LNCAP (cell line): Measurements from ENCODE around the gene AGPAT4.

Source experiments
- TF ChIP-seq, protein P1 (sequence below): fragments of 450-650 bp; IDR thresholded peaks from 2 replicates; pipeline ENCODE4 v1.5.1; 2017; ENCODE audit warnings: mild to moderate bottlenecking

Gene AGPAT4

DNA sequence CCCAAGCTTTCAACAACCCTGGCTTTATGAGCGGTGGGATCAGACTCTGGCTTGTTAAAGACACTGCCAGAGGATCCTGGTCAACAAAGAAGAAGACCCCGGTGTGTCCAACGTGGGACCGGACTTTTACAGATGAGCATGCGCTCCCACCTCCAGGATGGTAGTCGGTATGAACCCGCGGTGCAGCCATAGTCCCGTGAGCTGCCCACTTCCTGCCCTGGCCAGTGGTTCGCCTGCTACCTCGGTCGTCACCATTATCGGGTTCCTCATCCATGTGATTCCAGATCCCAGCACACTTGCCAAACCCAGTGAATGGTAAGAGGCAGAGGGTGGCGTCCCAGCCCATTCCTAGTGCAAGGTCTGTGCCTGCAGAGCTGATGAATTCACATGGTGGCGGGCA, 112.7 kb downstream of the AGPAT4 start:
- TF ChIP-seq, protein P1, sequence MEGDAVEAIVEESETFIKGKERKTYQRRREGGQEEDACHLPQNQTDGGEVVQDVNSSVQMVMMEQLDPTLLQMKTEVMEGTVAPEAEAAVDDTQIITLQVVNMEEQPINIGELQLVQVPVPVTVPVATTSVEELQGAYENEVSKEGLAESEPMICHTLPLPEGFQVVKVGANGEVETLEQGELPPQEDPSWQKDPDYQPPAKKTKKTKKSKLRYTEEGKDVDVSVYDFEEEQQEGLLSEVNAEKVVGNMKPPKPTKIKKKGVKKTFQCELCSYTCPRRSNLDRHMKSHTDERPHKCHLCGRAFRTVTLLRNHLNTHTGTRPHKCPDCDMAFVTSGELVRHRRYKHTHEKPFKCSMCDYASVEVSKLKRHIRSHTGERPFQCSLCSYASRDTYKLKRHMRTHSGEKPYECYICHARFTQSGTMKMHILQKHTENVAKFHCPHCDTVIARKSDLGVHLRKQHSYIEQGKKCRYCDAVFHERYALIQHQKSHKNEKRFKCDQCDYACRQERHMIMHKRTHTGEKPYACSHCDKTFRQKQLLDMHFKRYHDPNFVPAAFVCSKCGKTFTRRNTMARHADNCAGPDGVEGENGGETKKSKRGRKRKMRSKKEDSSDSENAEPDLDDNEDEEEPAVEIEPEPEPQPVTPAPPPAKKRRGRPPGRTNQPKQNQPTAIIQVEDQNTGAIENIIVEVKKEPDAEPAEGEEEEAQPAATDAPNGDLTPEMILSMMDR = no peak

DNA sequence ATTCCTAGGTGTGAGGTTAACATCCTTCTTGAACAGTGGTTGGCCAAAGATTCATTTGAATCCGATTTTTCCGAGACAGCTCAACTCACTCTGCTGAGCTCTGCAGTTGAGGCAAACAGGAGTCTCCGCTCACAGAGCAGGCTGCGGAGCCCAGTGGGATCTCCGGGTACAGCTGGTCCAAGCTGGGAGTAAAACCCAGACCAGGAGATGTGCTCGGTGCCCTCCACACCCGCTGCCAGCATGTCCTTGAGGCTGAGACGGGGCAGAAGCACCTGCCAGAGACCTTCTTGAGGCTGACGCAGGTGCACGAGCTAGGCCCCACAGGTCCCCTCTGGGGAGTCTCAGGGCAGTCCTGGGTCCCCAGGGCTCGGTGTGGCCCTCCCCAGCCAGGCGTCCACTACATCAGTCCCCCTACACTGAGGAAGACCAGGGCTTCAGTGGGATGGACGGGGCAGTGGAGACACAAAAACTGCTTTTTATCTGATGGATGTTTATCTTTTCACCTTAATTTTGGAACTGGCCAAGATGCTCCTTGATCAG, 119.0 kb downstream of the AGPAT4 start:
- TF ChIP-seq, protein P1 = no peak

DNA sequence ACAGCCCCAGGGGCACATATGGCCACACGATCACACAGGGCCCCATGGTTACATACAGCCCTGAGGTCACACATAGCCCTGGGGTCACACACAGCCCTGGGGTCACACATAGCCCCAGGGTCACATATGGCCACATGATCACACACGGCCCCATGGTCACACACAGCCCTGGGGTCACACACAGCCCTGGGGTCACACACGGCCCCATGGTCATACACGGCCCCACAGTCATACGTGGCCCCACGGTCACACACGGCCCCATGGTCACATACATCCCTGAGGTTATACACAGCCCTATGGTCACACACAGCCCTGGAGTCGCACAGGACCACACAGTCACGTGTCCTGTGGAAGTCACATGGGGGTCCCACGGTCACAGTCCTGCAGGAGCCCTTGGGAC, 120.1 kb downstream of the AGPAT4 start:
- TF ChIP-seq, protein P1 = no peak

DNA sequence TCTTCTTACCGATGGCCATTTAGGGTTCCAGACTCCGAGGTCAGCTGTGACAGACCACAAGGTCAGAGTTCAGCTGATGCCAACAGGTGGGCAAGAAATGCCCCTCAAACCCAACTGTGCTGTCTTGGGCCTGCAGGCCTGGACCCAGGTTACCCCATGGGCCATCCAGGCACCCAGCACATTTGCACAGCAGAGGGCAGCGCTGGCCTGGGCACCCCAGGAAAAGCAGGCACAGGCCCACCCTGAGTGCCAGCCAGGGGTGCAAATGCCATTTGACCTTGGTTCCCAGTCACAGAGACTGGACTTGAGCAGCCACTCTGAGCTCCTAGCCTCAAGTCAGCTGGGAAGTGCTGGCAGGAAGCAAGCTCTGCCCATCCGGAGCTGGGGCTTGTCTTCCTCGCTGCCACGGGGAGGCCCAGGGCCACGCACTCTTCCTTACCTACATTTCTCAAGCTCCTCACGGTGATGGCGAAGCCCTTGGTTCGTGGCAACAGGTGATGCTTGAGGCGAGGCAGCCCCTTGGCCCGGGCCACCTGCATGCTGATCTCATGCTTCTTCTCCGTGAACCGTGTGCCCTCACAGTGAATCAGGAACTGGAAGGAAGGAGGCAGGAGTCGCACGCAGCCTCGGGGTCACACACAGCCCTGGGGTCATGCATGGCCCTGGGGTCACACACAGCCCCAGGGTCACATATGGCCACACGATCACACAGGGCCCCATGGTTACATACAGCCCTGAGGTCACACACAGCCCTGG, 120.8 kb downstream of the AGPAT4 start:
- TF ChIP-seq, protein P1 = peak; percentile 59

DNA sequence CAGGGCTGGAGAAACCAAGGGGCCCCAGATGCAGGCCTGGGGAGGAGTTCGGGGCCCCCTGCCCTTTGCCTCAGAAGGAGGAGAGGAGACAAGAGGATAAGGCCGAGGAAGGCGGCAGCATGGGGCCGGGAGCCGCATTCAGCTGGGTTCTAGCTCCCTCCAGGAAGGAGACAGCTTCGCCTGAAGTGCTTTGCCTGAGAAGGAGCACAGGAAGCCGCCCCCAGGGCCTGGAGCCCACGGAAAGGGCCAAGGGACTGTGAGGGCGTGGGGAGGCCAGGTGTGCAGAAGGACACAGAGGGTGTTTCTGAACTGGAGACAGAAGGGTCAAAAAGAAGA, 121.4 kb downstream of the AGPAT4 start:
- TF ChIP-seq, protein P1 = no peak

DNA sequence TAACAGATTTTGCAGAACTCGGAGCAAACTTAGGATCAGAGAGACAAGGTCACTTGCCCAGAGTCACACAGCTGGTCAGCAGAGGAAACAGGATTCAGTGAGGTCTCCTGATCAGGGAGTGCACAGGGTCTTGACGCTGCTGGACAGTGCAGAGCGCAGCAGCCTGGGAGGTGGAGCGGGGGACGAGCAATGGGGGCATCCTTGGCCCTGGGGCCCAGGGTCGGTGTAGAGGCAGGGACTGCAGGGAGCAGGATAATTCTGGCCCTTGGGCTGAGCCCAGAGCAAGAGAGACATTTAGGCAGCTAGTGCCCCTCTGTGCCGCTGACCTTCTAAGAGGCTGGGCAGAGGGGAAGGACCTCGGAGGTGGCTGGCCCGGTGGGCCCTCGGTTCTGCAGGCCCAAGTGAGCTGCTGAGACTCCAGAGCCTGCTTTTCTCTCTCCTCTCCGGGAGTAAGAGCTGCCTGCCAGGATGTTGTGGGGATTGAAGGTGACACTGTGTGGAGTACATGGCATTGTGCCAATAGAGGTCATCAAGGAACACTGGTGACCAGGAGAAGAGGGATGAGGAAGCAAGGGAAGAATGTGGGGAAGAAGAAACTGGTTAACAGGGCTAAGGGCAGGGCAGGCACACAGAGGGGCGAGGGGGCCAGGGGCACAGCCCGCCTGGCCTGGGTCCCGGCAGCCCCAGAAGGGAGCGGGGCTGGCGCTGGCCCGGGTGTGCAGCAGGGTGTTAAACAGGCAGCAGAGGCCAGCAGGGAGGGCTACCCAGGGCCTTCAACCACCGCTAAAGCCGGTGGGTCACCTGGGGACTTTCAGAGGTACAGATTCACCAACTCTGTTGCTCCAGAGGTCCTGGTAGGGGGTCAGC, 122.0 kb downstream of the AGPAT4 start:
- TF ChIP-seq, protein P1 = no peak

DNA sequence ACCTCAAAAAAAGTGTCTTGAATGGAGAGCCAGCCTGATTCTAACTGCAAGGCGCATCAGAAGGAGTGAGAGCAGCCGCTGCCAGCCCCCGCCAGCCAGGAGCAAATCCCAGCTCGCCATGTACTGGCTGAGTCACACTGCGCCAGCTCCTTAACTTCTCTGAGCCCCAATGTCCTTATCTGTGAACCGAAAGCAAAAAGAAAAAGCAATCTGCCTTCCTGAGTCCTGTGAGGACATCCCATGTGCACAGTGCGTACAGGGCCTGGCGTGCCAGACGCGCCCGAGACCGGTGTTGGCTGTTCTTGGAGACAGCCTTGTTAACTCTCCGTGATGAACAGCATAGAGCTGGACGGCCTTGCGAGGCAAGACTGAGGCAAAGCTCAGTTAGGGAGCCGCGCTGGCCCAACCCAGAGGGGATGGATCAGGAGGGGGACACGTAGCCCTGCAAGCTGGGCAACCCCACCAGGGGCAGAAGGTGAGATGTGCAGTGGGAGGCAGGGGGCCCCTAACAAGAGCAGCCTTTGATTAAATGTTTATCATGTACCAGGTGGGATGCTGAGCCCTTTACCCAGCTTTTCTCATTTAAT, 122.7 kb downstream of the AGPAT4 start:
- TF ChIP-seq, protein P1 = no peak
